Measurements from ENCODE around the gene MARCHF2.

Gene MARCHF2

DNA sequence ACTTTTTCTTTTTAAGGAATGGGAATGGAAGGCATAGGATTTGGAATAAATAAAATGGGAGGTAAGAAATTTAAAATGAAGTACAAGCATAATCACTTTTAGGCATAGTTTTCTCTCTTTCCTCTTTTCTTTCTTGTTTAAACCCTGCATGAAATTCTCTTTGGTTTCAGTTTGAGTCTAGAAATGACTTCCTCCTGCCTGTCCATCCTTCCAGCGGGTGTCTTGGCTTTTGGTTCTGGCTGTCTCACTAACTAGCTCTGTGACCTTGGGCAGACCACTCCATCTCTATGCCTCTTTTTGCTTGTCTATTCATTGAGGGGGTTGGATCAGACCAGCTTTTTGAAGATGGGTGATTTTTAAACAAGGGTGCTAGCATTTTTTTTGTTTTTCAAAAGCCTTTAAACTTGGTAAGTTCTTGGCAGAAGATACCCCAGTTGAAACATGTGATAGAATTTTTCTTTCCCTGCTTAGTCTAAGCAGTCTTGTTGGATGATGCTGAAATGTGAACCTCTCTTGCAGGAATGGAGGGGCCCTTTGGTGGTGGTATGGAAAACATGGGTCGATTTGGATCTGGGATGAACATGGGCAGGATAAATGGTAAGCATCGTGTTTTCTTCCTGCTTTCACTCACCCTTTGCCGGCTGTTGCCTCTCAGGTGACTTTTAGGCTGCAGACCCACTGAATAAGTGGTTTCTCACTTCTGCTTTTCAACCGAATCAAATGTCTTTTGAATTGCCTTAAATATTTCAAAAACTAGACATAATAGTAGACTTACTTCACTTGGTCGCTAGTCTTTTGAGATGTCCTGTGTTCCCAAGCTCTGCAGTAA is 60.8 kb downstream of the MARCHF2 start:
- no peak for DNase-seq (ENCODE audit: low read depth in 1 of 2, low spot score in 1 of 2)

DNA sequence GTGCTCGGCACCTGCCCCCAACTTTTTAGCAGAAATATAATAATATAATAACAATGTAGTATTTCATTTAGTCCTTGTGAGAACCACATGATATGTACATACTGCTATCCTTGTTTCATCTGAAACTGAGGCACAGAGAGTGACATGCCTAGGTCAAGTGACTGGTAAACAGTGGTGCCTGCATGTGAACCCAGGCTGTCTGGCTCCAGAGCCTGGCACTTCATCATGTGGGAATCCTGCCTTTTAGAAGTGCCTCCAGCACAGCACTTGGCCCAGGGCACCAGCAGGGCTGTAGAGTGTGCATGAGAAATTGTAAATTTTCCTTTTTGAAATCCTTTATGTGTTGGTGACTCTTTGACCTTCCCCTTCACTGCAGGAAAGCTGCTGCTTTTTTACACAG is 61.9 kb downstream of the MARCHF2 start:
- DNase-seq (ENCODE audit: low read depth in 1 of 2, low spot score in 1 of 2), result no peak

DNA sequence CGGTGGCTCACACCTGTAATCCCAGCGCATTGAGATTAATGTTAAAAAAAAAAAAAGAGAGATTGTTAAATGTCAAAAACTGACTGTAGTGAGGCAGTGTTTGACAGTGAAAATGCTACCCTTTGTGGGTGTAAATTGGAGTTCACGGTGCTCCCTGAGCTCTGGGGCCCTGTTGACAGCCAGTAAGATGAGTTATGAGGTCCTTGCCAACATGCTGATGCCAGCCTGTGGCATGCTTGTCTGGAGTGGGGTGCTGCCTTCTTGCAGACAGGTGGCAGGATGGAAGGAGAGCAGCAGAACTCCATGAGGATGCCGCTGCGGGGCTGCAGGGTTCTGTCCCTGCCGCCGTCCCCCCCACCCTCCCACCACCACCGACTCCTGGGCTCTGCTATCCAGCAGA is 63.4 kb downstream of the MARCHF2 start:
- no peak for DNase-seq (ENCODE audit: low read depth in 1 of 2, low spot score in 1 of 2)

DNA sequence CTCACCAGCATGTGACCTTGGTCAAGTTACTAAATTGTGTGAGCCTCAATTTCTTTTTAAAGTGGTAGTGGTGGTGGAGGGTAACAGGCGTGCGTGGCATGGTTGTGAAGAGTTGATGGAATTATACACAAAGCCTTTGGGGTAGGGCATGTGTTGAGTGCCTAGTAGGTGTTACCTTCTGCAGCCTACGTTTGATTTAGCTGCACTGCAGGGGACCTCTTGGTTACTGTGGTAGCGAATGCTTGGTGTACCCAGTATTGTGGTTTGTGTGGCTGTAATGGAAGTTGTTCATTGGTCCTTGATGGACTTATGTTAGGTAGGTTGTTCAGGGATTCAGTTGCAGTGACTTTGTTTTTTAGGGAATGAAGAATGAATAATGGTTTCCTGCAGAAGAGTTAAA is 64.8 kb downstream of the MARCHF2 start:
- no peak for DNase-seq (ENCODE audit: low read depth in 1 of 2, low spot score in 1 of 2)

DNA sequence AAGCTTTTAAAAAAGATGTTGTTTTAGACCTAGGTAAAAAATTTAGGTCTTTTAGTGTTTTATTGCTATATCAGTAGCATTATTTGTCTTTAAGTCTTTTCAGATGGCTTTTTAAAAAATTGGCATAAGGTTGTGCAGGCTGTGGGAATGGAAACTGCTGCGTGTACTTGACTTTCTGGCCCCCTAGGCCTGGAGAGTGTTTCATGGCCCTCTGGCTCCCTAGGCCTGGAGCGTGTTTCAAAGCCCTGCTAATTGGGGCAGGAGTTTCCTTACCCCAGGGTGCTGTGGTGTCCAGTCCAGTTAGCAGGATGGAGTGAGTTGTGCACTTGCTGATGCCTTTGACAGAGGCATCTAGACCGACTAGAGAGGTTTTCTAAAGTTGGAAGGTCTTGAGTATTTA is 65.5 kb downstream of the MARCHF2 start:
- no peak for DNase-seq (ENCODE audit: low read depth in 1 of 2, low spot score in 1 of 2)

DNA sequence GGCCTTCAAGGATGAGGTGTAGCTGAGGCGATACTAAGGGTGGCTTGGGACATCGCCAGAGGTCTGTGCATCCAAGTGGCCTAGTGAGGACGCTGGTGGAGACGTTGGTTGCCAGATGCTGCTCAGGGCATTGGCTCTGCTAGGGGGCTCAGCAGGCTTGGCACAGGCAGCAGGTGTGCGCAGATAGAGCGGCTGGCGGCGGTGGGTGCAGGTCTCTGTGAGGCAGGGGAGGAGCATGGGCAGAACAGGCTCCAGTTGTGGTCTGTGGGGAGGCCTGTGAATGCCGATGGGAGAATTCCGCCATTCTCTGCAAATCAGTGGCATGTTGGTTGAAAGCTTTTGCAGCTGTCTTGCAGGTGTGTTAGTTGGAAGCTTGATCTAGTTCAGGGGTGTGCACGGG is 68.1 kb downstream of the MARCHF2 start:
- DNase-seq (ENCODE audit: low read depth in 1 of 2, low spot score in 1 of 2), result no peak

DNA sequence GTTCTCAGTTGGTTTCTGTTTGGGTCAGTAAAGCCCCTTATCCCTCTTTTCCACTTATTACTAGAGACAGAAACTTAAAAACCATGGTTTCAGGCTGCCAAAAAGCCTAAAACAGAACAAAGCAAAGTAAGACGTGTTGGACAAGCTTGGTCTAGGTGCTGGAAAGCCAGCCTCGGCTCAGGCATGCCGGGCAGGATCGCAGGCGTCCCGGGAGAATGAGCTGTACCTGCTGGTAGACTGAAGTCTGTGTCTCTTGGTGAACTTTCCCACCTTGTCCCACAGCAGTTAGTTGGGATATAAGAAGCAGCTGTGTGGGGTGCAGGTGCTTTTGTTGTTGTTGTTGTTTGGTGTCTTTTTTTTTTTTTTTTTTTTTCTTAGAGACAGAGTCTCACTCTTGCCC is 68.5 kb downstream of the MARCHF2 start:
- no peak for DNase-seq (ENCODE audit: low read depth in 1 of 2, low spot score in 1 of 2)

DNA sequence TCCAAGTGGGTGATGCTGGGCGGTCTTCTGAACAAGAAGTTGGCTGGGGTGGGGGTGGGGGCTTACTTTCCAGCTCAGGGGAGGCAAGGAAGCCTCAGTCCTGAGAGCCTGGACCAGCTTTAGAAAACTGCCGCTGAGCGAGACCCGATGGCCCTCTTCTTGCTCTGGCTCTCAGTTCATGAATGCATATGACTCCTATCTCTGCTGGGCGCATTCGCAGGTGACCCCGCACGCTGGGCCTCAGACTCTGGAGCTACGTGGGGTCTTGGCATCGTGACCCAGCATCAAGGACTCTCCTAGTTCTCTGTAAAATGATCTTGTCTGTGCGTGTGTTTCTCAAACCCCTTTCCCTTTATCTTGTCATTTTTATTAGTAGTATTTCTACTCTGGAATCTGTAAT is 69.6 kb downstream of the MARCHF2 start:
- no peak for DNase-seq (ENCODE audit: low read depth in 1 of 2, low spot score in 1 of 2)

DNA sequence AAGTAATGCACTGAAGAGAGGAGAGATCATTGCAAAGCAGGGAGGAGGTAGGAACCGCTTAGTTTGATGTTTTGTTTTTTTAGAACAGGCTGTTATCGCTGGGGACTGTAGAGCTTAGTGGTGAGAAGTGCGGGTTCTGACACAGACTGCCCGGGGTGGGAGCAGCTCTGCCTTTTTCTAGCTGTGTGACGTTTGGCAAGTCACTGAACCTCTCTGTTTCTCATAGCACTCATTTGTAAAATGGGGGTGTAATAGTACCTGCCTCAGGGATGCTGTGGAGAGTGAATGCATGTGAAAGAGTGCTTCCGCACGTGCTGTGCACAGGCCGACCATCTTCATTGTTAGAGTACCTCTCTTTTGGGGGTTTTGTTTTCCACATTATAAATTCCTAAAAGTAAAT is 70.1 kb downstream of the MARCHF2 start:
- DNase-seq (ENCODE audit: low read depth in 1 of 2, low spot score in 1 of 2), result no peak

DNA sequence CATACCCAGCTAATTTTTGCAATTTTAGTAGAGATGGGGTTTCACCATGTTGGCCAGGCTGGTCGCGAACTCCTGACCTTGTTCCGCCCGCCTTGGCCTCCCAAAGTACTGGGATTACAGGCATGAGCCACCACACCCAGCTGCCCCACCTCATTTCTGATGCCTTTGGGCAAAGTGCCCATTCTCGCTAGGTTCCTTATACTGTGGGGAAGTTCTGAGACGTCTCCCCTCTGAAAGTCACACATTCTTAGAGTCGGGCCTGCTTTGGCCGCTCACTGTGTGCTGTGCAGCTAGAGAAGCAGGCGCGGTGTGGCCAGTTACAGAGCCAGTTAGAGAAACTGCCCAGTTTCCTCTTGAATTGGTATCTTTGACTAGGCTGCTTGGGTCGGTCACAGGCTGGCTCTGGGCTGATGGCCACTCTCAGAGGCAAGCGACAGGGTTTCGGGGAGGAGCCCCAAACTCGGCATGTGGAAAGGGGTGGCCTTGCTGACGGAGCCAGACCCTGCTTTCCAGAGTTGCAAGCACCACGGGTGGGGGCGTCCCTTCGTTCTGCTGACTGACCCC is 71.3 kb downstream of the MARCHF2 start:
- no peak for DNase-seq (ENCODE audit: low read depth in 1 of 2, low spot score in 1 of 2)

DNA sequence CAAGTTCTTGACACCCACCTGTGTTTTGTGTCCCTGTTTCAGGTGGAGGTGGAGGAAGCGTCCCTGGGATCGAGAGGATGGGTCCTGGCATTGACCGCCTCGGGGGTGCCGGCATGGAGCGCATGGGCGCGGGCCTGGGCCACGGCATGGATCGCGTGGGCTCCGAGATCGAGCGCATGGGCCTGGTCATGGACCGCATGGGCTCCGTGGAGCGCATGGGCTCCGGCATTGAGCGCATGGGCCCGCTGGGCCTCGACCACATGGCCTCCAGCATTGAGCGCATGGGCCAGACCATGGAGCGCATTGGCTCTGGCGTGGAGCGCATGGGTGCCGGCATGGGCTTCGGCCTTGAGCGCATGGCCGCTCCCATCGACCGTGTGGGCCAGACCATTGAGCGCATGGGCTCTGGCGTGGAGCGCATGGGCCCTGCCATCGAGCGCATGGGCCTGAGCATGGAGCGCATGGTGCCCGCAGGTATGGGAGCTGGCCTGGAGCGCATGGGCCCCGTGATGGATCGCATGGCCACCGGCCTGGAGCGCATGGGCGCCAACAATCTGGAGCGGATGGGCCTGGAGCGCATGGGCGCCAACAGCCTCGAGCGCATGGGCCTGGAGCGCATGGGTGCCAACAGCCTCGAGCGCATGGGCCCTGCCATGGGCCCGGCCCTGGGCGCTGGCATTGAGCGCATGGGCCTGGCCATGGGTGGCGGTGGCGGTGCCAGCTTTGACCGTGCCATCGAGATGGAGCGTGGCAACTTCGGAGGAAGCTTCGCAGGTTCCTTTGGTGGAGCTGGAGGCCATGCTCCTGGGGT is 72.7 kb downstream of the MARCHF2 start:
- DNase-seq (ENCODE audit: low read depth in 1 of 2, low spot score in 1 of 2), result no peak

DNA sequence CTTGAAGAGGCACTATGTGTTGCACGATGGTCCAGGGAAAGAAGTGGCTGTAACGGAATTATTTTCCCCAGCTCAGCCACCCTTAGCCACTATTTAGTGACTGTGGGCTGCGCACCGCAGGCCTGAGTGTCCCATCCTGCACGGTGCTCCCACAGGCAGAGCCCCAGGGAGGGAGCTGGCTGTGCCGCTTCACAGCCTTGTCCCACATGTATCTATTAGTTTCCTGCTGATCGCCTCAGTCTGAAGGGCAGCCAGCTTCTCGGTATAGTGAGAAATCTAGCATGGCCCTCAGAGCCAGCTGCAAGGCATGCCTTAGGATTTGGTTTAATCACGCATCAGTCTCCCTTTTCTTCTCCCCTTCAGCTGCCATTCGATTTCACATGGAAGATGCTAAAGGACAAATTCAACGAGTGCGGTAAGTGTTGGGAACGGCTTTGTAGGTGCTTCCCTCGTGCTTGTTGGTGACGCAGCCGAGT is 73.6 kb downstream of the MARCHF2 start:
- DNase-seq (ENCODE audit: low read depth in 1 of 2, low spot score in 1 of 2), result no peak

DNA sequence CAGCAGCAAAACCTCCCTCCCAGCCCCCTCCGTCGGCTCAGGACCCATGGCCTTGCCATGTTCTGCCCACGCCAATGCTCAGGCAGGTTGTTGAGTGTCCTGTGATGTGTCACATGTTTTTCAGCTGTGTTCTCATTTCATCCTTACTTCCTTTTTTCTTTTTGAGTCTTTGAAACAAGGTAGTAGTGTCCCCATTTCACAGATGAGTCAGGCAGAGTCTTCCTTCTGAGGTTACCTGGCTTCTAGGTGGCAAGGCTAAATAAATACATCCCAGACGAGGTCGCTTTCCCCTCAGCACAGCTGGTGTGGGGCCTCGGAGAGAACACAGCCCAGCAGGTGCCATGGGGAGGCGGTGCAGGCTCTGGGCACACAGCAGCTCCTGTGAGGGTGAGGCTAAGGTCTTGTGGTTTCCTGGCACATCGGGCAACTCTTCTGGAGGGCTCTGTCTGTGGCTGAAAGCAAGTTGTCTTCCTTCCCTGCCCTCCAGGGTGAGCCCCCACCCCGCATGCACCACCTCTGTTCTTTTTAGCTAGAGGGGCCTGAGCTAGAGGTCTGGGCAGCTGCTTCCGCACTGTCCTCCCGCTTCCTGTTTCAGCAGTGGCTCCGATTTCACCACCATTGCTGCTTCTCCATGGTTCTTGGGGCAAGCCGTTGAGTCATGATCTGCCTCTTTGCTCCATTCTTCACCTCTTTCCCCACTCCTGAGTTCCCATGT is 74.2 kb downstream of the MARCHF2 start:
- peak in 1 of 2 donors; percentile 28 for DNase-seq (ENCODE audit: low read depth in 1 of 2, low spot score in 1 of 2)

DNA sequence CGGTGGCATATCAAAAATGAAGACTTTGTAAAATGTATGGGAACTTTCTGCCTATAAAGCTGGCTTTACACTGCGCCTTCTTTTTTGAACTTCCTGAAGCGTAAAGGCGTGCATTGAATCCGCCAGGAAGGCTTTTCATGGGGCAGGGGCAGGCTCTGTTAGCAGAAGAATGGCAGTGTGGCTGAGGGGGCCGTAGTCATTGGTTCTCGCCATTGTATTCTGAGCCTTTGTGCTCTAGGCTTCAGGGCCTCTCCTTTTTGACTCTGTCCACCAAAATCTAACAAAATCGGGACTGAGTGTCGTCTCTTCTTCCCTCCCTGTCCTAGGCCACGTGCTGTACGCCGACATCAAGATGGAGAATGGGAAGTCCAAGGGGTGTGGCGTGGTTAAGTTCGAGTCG is 75.3 kb downstream of the MARCHF2 start:
- no peak for DNase-seq (ENCODE audit: low read depth in 1 of 2, low spot score in 1 of 2)

All from stimulated activated CD4-positive, alpha-beta T cell treated with anti-CD3 and anti-CD28 coated beads, Interleukin-15, amount 100 ng/mL, for 1 hour (primary cell).